ENCODE measurements around the gene CRELD1. TPM values are rescaled to one million over a fixed set of nuclear protein-coding genes. Genes with fewer than 3 reads are reported as not detected.

CRELD1 gene
- total and polyA plus RNA-seq, 9 of the 15 experiments (the other 6 are each of a cell fraction or from before 2014, with no cell fraction given) = 3.3 to 25.8 (median 16.5) TPM

GRCh38 chr3:9978710-9979305 is 45.2 kb downstream of the CRELD1 start (continued):
- TF ChIP-seq E2F3 (CRISPR knock-in tag; IDR thresholded peaks at IDR 0.05) (no peak), KLF13 (tag; IDR thresholded peaks at IDR 0.05; ENCODE audit: borderline replicate concordance, low read depth) (no peak), MYC (IDR thresholded peaks at IDR 0.05; ENCODE audit: low read depth, low read length) (no peak), MYC (CRISPR knock-in tag; IDR thresholded peaks at IDR 0.05; ENCODE audit: borderline replicate concordance, low read depth) (no peak), ZNF316 (IDR thresholded peaks at IDR 0.05) (no peak), YBX1 (IDR thresholded peaks at IDR 0.05) (no peak), GABPB2 (CRISPR knock-in tag; conservative IDR thresholded peaks at IDR 0.05) (no peak), ATF4 (CRISPR knock-in tag; IDR thresholded peaks at IDR 0.05) (0 out of 2 replicates have a peak, but pooled peaks have one; percentile 29), ZNF212 (CRISPR knock-in tag; IDR thresholded peaks at IDR 0.05) (no peak), ZKSCAN1 (IDR thresholded peaks at IDR 0.05; ENCODE audit: low read depth, low read length) (no peak), POLR2B (IDR thresholded peaks at IDR 0.05; ENCODE audit: low read depth, partially characterized antibody) (no peak), KDM5B (IDR thresholded peaks at IDR 0.05; ENCODE audit: insufficient replicate concordance, low read depth, low read length) (no peak), HDAC6 (IDR thresholded peaks at IDR 0.05; ENCODE audit: low read depth, low read length) (no peak), NONO (IDR thresholded peaks at IDR 0.05; ENCODE audit: low read depth in 2 of 2, low read length in 1 of 2) (no peak), BRF2 (IDR thresholded peaks at IDR 0.05; ENCODE audit: borderline replicate concordance, insufficient read depth, insufficient read length) (no peak), ZNF778 (CRISPR knock-in tag; IDR thresholded peaks at IDR 0.05) (no peak), BHLHE40 (IDR thresholded peaks at IDR 0.05; ENCODE audit: low read length) (no peak), COPS2 (conservative IDR thresholded peaks at IDR 0.05) (no peak), NR2C2 (CRISPR knock-in tag; IDR thresholded peaks at IDR 0.05) (no peak), NR2C2 (tag; IDR thresholded peaks at IDR 0.05) (no peak), PRMT5 (CRISPR knock-in tag; IDR thresholded peaks at IDR 0.05) (no peak), AFF4 (CRISPR knock-in tag; IDR thresholded peaks at IDR 0.05) (no peak)
